ENCODE measurements around the gene STRIT1. TPM values are rescaled to one million over a fixed set of nuclear protein-coding genes. Genes with fewer than 3 reads are reported as not detected.
"Not testable (repeated sequence)": the region's sequence is repeated elsewhere in the genome, so short reads cannot be mapped to it uniquely, and the experiment has no call there.

STRIT1 gene
- polyA plus RNA-seq, 2 of the 4 experiments (the other 2 are of a cell fraction): not detected

DNA sequence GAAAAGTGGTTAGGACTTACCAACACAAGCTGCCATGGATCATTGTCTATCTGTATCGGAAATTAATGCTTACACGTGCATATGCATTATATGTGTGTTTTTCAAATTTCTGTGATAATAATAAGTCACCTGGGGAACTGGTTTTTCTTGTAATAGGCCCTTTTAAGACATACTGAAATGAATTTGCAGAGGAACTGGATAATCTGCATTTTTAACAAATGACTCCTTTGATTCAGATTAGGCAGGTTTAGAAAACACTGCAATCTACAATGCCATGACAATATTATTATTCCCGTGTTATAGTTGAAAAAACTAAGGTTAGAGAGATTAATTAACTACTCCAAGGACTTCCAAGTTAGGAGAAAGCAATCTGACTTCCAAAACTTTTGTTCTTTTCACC, 23.4 kb downstream of the STRIT1 start (continued):
- TF ChIP-seq FOSB (CRISPR knock-in tag; IDR thresholded peaks at IDR 0.05) (no peak), GATA3 (IDR thresholded peaks at IDR 0.05; ENCODE audit: borderline replicate concordance) (no peak), RNF2 (IDR thresholded peaks at IDR 0.05; ENCODE audit: borderline replicate concordance, low read depth) (no peak), RFX5 (IDR thresholded peaks at IDR 0.05) (no peak)

DNA sequence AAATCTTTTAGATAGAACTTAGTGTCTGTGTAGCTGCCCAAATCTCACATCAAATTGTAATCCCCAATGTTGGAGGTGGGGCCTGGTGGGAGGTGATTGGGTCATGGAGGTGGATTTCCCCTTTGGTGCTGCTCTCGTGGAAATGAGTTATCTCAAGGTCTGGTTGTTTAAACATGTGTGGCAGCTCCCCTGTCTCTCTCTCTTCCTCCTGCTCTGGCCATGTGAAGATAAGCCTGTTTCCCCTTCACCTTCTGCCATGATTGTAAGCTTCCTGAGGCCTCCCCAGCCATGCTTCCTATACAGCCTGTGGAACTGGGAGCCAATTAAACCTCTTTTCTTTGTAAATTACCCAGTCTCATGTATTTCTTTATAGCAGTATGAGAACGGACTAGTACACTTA, 30.6 kb downstream of the STRIT1 start:
- FAIRE-seq; H3K4me3 ChIP-seq; POLR2A ChIA-PET; H3K9me3 ChIP-seq; H3K27ac ChIP-seq; ATAC-seq; H3K4me2 ChIP-seq; H3K4me1 ChIP-seq; DNase-seq (ENCODE audit: low read depth in 1 of 2, low spot score in 1 of 2): not testable (repeated sequence)
- WGBS (ENCODE audit: missing lambda C conversion rate): 8% methylated on average over 2 of the region's 2 CpGs
- CTCF ChIA-PET: interaction anchor here (1.3 kb wide), 1 partner anchor 12 kb away, joined by 3 read pairs; no protein-coding TSS in a partner anchor

DNA sequence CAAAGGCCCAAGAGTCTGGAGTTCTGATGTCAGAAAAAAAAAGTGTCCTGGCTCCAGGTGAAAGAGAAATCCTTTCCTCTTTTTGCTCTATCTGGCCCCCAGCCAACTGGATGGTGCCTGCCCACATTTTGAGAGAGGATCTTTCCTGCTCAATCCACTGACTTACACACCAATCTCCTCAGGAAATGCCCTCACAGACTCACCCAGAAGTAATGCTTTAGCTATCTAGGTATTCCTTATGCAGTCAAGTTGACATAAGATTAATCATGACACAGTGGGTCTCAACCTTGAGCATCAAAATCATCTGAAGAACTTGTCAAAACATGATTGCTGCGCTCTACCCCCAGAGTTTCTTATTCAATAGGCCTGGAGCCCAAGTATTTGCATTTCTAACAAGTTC, 31.2 kb downstream of the STRIT1 start:
- ATAC-seq (no peak), DNase-seq (ENCODE audit: low read depth in 1 of 2, low spot score in 1 of 2) (no peak), FAIRE-seq (no peak)
- no peaks in the 10 kb centered on the region for H3K9me3 ChIP-seq
- POLR2A ChIA-PET: no interaction called here
- no peak overlapping the region for H3K27ac ChIP-seq
- CTCF ChIA-PET: interaction anchor here (1.3 kb wide), 1 partner anchor 12 kb away, joined by 3 read pairs; no protein-coding TSS in a partner anchor
- WGBS (ENCODE audit: missing lambda C conversion rate): 28% methylated on average over 1 of the region's 1 CpG
- no peak for TF ChIP-seq CEBPB (IDR thresholded peaks at IDR 0.05)
- TF ChIP-seq, protein P1, sequence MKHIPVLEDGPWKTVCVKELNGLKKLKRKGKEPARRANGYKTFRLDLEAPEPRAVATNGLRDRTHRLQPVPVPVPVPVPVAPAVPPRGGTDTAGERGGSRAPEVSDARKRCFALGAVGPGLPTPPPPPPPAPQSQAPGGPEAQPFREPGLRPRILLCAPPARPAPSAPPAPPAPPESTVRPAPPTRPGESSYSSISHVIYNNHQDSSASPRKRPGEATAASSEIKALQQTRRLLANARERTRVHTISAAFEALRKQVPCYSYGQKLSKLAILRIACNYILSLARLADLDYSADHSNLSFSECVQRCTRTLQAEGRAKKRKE (CRISPR knock-in tag; IDR thresholded peaks at IDR 0.05; ENCODE audit: low read depth): no peak
- H3K4me3 ChIP-seq: no peak overlapping the region
- no peak overlapping the region for H3K4me2 ChIP-seq
- H3K4me1 ChIP-seq: no peaks in the 10 kb centered on the region

DNA sequence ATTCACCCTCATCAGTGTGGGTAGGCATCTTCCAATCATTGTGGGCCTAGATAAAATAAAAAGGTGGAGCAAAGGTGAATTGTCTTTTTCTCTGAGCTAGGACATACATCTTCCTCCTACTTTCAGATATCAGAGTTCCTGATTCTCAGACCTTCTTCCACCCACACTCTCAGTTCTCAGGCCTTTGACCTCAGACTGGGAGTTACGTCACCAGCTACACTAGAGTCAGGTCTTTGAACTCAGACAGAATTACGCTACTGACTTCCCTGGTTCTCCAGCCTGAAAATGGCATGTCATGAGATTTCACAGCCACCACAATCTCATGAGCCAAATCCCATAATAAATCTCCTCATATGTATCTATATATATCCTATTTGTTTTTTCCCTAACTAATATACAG, 39.0 kb downstream of the STRIT1 start:
- ChIA-PET CTCF (no interaction called here), POLR2A (no interaction called here)
- DNase-seq (ENCODE audit: low read depth in 1 of 2, low spot score in 1 of 2) (no peak), ATAC-seq (no peak), FAIRE-seq (no peak)
- no peak overlapping the region for H3K4me3 ChIP-seq
- TF ChIP-seq ZSCAN20 (CRISPR knock-in tag; IDR thresholded peaks at IDR 0.05): no peak
- TF ChIP-seq TFCP2L1 (CRISPR knock-in tag; IDR thresholded peaks at IDR 0.05): no peak
- no peak for TF ChIP-seq NPAS2 (CRISPR knock-in tag; IDR thresholded peaks at IDR 0.05; ENCODE audit: borderline replicate concordance)
- TF ChIP-seq, protein P2, sequence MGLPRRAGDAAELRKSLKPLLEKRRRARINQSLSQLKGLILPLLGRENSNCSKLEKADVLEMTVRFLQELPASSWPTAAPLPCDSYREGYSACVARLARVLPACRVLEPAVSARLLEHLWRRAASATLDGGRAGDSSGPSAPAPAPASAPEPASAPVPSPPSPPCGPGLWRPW (IDR thresholded peaks at IDR 0.05): no peak
- TF ChIP-seq JUN (IDR thresholded peaks at IDR 0.05): no peak
- no peak for TF ChIP-seq ZC3H11A (IDR thresholded peaks at IDR 0.05)
- TF ChIP-seq NFE2L2 (conservative IDR thresholded peaks at IDR 0.05; ENCODE audit: low read length): no peak
- TF ChIP-seq CHD2 (IDR thresholded peaks at IDR 0.05; ENCODE audit: low read length, partially characterized antibody): no peak
- no peak for TF ChIP-seq HDAC2 (IDR thresholded peaks at IDR 0.05)
- TF ChIP-seq, protein P3, sequence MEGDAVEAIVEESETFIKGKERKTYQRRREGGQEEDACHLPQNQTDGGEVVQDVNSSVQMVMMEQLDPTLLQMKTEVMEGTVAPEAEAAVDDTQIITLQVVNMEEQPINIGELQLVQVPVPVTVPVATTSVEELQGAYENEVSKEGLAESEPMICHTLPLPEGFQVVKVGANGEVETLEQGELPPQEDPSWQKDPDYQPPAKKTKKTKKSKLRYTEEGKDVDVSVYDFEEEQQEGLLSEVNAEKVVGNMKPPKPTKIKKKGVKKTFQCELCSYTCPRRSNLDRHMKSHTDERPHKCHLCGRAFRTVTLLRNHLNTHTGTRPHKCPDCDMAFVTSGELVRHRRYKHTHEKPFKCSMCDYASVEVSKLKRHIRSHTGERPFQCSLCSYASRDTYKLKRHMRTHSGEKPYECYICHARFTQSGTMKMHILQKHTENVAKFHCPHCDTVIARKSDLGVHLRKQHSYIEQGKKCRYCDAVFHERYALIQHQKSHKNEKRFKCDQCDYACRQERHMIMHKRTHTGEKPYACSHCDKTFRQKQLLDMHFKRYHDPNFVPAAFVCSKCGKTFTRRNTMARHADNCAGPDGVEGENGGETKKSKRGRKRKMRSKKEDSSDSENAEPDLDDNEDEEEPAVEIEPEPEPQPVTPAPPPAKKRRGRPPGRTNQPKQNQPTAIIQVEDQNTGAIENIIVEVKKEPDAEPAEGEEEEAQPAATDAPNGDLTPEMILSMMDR (IDR thresholded peaks at IDR 0.05): no peak
- TF ChIP-seq PHF8 (IDR thresholded peaks at IDR 0.05; ENCODE audit: borderline replicate concordance, low read depth): no peak
- TF ChIP-seq MYC (IDR thresholded peaks at IDR 0.05; ENCODE audit: borderline replicate concordance, low read length): no peak
- no peak for TF ChIP-seq HOXB5 (CRISPR knock-in tag; IDR thresholded peaks at IDR 0.05)
- no peak for TF ChIP-seq JUNB (IDR thresholded peaks at IDR 0.05)
- no peak for TF ChIP-seq CBX8 (IDR thresholded peaks at IDR 0.05)
- no peak for TF ChIP-seq MAFK (IDR thresholded peaks at IDR 0.05; ENCODE audit: partially characterized antibody)
- no peaks in the 10 kb centered on the region for H3K4me1 ChIP-seq
- H3K4me2 ChIP-seq: no peak overlapping the region
- no peak overlapping the region for H3K27ac ChIP-seq
- 21% methylated on average over 2 of the region's 2 CpGs for WGBS (ENCODE audit: missing lambda C conversion rate)
- no peaks in the 10 kb centered on the region for H3K9me3 ChIP-seq
